Adipocyte (in vitro differentiated cells): ENCODE data around the gene KCNIP4.

Experiments used
- DNase-seq: peaks from one replicate; pipeline ENCODE4 v3.0.0-alpha.2; 2015; ENCODE audit warnings: low read depth
- H3K27me3 ChIP-seq: replicated peaks from 2 replicates; pipeline ENCODE4 v1.7.0; 2013; ENCODE audit warnings: mild to moderate bottlenecking, low read length, moderate library complexity; ENCODE audit not compliant: control insufficient read depth, insufficient read depth
- H3K36me3 ChIP-seq: 2 replicates; pipeline ENCODE4 v1.7.0; 2013; ENCODE audit warnings: low read length, mild to moderate bottlenecking, moderate library complexity; ENCODE audit not compliant: control insufficient read depth, insufficient read depth, severe bottlenecking
- H3K4me1 ChIP-seq: 2 replicates; pipeline ENCODE4 v1.7.0; 2013; ENCODE audit warnings: mild to moderate bottlenecking, low read length, moderate library complexity; ENCODE audit not compliant: control insufficient read depth, insufficient read depth
- H3K4me3 ChIP-seq: 2 replicates; pipeline ENCODE4 v1.7.0; 2013; ENCODE audit warnings: mild to moderate bottlenecking, low read length, moderate library complexity
- H3K9ac ChIP-seq: 2 replicates; pipeline ENCODE4 v1.7.0; 2013; ENCODE audit warnings: mild to moderate bottlenecking, low read length, moderate library complexity
- H3K9me3 ChIP-seq: 2 replicates; pipeline ENCODE4 v1.7.0; 2013; ENCODE audit warnings: mild to moderate bottlenecking, low read length, moderate library complexity; ENCODE audit not compliant: control insufficient read depth

The KCNIP4 gene

GRCh38 chr4:21638171-21638725 lies 310.3 kb downstream of the KCNIP4 start:
- Histone ChIP-seq H3K36me3 (no peaks in the 10 kb centered on the region), H3K4me3 (no peak overlapping the region), H3K4me1 (no peaks in the 10 kb centered on the region), H3K9me3 (no peaks in the 10 kb centered on the region), H3K27me3 (no peaks in the 10 kb centered on the region), H3K9ac (no peak overlapping the region)
- no peak for DNase-seq

GRCh38 chr4:21628916-21629610 lies 319.5 kb downstream of the KCNIP4 start:
- no peak for DNase-seq
- Histone ChIP-seq H3K36me3 (no peaks in the 10 kb centered on the region), H3K4me3 (no peak overlapping the region), H3K4me1 (peaks cover 14% of the 10 kb centered on the region), H3K27me3 (no peaks in the 10 kb centered on the region), H3K9ac (no peak overlapping the region), H3K9me3 (no peaks in the 10 kb centered on the region)

- Histone ChIP-seq H3K4me1 (peaks cover 14% of the 10 kb centered on the region), H3K27me3 (no peaks in the 10 kb centered on the region), H3K9me3 (no peaks in the 10 kb centered on the region), H3K9ac (no peak overlapping the region), H3K4me3 (no peak overlapping the region), H3K36me3 (no peaks in the 10 kb centered on the region)
- no peak for DNase-seq
Observed at GRCh38 chr4:21628116-21628670, 320.4 kb downstream of the KCNIP4 start.

- Histone ChIP-seq H3K4me1 (peaks cover 18% of the 10 kb centered on the region), H3K27me3 (no peaks in the 10 kb centered on the region)
Observed at GRCh38 chr4:21625447-21625846, 323.1 kb downstream of the KCNIP4 start.

GRCh38 chr4:21605006-21605405 lies 343.6 kb downstream of the KCNIP4 start:
- no peak overlapping the region for H3K9ac ChIP-seq
- H3K9me3 ChIP-seq = no peaks in the 10 kb centered on the region
- no peaks in the 10 kb centered on the region for H3K36me3 ChIP-seq
- no peak overlapping the region for H3K4me3 ChIP-seq
- DNase-seq = no peak
- no peaks in the 10 kb centered on the region for H3K27me3 ChIP-seq
- H3K4me1 ChIP-seq = no peaks in the 10 kb centered on the region

More at GRCh38 chr4:21625447-21625846, 323.1 kb downstream of the KCNIP4 start:
- no peak overlapping the region for H3K9ac ChIP-seq
- no peaks in the 10 kb centered on the region for H3K9me3 ChIP-seq
- H3K4me3 ChIP-seq = no peak overlapping the region
- DNase-seq = no peak
- no peaks in the 10 kb centered on the region for H3K36me3 ChIP-seq

- H3K9me3 ChIP-seq = no peaks in the 10 kb centered on the region
- no peak for DNase-seq
- no peak overlapping the region for H3K9ac ChIP-seq
- no peaks in the 10 kb centered on the region for H3K36me3 ChIP-seq
- peaks cover 3% of the 10 kb centered on the region for H3K4me1 ChIP-seq
- H3K4me3 ChIP-seq = no peak overlapping the region
- no peaks in the 10 kb centered on the region for H3K27me3 ChIP-seq
Observed at GRCh38 chr4:21596521-21596920, 352.1 kb downstream of the KCNIP4 start.

GRCh38 chr4:21593671-21594001 lies 354.9 kb downstream of the KCNIP4 start:
- H3K36me3 ChIP-seq = no peaks in the 10 kb centered on the region
- no peak for DNase-seq
- no peaks in the 10 kb centered on the region for H3K9me3 ChIP-seq
- H3K9ac ChIP-seq = no peak overlapping the region
- peaks cover 3% of the 10 kb centered on the region for H3K4me1 ChIP-seq
- H3K27me3 ChIP-seq = no peaks in the 10 kb centered on the region
- no peak overlapping the region for H3K4me3 ChIP-seq

GRCh38 chr4:21592970-21593670 lies 355.5 kb downstream of the KCNIP4 start:
- Histone ChIP-seq H3K9me3 (no peaks in the 10 kb centered on the region), H3K4me1 (peaks cover 3% of the 10 kb centered on the region), H3K9ac (no peak overlapping the region), H3K4me3 (no peak overlapping the region), H3K27me3 (no peaks in the 10 kb centered on the region), H3K36me3 (no peaks in the 10 kb centered on the region)
- DNase-seq = peak; percentile 29

- no peak for DNase-seq
- Histone ChIP-seq H3K9me3 (no peaks in the 10 kb centered on the region), H3K4me1 (peaks cover 5% of the 10 kb centered on the region), H3K9ac (no peak overlapping the region), H3K27me3 (no peaks in the 10 kb centered on the region), H3K4me3 (no peak overlapping the region), H3K36me3 (no peaks in the 10 kb centered on the region)
Observed at GRCh38 chr4:21577056-21577455, 371.5 kb downstream of the KCNIP4 start.

- no peaks in the 10 kb centered on the region for H3K4me1 ChIP-seq
- H3K4me3 ChIP-seq = no peak overlapping the region
- no peak overlapping the region for H3K9ac ChIP-seq
- no peak for DNase-seq
- H3K9me3 ChIP-seq = no peaks in the 10 kb centered on the region
- H3K27me3 ChIP-seq = no peaks in the 10 kb centered on the region
- H3K36me3 ChIP-seq = no peaks in the 10 kb centered on the region
Observed at GRCh38 chr4:21571100-21571499, 377.5 kb downstream of the KCNIP4 start.

GRCh38 chr4:21569638-21570037 lies 378.9 kb downstream of the KCNIP4 start:
- Histone ChIP-seq H3K36me3 (no peaks in the 10 kb centered on the region), H3K9me3 (no peaks in the 10 kb centered on the region)
- DNase-seq = no peak

More at GRCh38 chr4:21569638-21570037, 378.9 kb downstream of the KCNIP4 start:
- Histone ChIP-seq H3K27me3 (no peaks in the 10 kb centered on the region), H3K4me3 (no peak overlapping the region), H3K9ac (no peak overlapping the region), H3K4me1 (no peaks in the 10 kb centered on the region)
